Measurements from ENCODE around the gene DNAH8. TPM values are rescaled to one million over a fixed set of nuclear protein-coding genes. Genes with fewer than 3 reads are reported as not detected.
"Not testable (repeated sequence)": the region's sequence is repeated elsewhere in the genome, so short reads cannot be mapped to it uniquely, and the experiment has no call there.

Gene DNAH8
- total RNA-seq, 1 donor from 2014 or later, result 0.05 TPM

GRCh38 chr6:38865521-38866174 lies 150.5 kb downstream of the DNAH8 start:
- Mint-ChIP-seq H3K27ac (ENCODE audit: unreplicated experiment) (no peak overlapping the region), H3K9me3 (ENCODE audit: low read depth) (no peaks in the 10 kb centered on the region), H3K27me3 (ENCODE audit: low read depth) (peaks cover 13% of the 10 kb centered on the region), H3K36me3 (ENCODE audit: low read depth) (peaks cover 2% of the 10 kb centered on the region), H3K4me3 (ENCODE audit: unreplicated experiment) (no peak overlapping the region), H3K4me1 (ENCODE audit: low read depth) (no peaks in the 10 kb centered on the region)
- DNase-seq (ENCODE audit: low spot score), result no peak
- no peak for TF ChIP-seq CTCF (IDR thresholded peaks at IDR 0.05)

GRCh38 chr6:38867726-38868125 lies 152.6 kb downstream of the DNAH8 start:
- Mint-ChIP-seq H3K9me3 (ENCODE audit: low read depth) (no peaks in the 10 kb centered on the region), H3K36me3 (ENCODE audit: low read depth) (peaks cover 2% of the 10 kb centered on the region), H3K27me3 (ENCODE audit: low read depth) (peaks cover 21% of the 10 kb centered on the region), H3K4me1 (ENCODE audit: low read depth) (no peaks in the 10 kb centered on the region), H3K27ac (ENCODE audit: unreplicated experiment) (no peak overlapping the region), H3K4me3 (ENCODE audit: unreplicated experiment) (no peak overlapping the region)
- DNase-seq (ENCODE audit: low spot score), result no peak
- TF ChIP-seq CTCF (IDR thresholded peaks at IDR 0.05), result no peak

GRCh38 chr6:38871741-38872568 lies 156.8 kb downstream of the DNAH8 start:
- TF ChIP-seq CTCF (IDR thresholded peaks at IDR 0.05), result peak; percentile 94
- Mint-ChIP-seq H3K27ac (ENCODE audit: unreplicated experiment) (no peak overlapping the region), H3K27me3 (ENCODE audit: low read depth) (peaks cover 20% of the 10 kb centered on the region), H3K36me3 (ENCODE audit: low read depth) (no peaks in the 10 kb centered on the region), H3K4me1 (ENCODE audit: low read depth) (no peaks in the 10 kb centered on the region), H3K4me3 (ENCODE audit: unreplicated experiment) (no peak overlapping the region), H3K9me3 (ENCODE audit: low read depth) (no peaks in the 10 kb centered on the region)
- no peak for DNase-seq (ENCODE audit: low spot score)

- H3K4me3 Mint-ChIP-seq (ENCODE audit: unreplicated experiment), result no peak overlapping the region
- no peaks in the 10 kb centered on the region for H3K9me3 Mint-ChIP-seq (ENCODE audit: low read depth)
- H3K4me1 Mint-ChIP-seq (ENCODE audit: low read depth), result no peaks in the 10 kb centered on the region
- H3K36me3 Mint-ChIP-seq (ENCODE audit: low read depth), result peaks cover 2% of the 10 kb centered on the region
- no peak overlapping the region for H3K27ac Mint-ChIP-seq (ENCODE audit: unreplicated experiment)
- no peak for DNase-seq (ENCODE audit: low spot score)
- no peak for TF ChIP-seq CTCF (IDR thresholded peaks at IDR 0.05)
- H3K27me3 Mint-ChIP-seq (ENCODE audit: low read depth), result peaks cover 23% of the 10 kb centered on the region
Observed at GRCh38 chr6:38873001-38873400, 157.9 kb downstream of the DNAH8 start.

- H3K27me3 Mint-ChIP-seq (ENCODE audit: low read depth), result peaks cover 23% of the 10 kb centered on the region
- not testable (repeated sequence) for H3K9me3 Mint-ChIP-seq (ENCODE audit: low read depth); H3K27ac Mint-ChIP-seq (ENCODE audit: unreplicated experiment); DNase-seq (ENCODE audit: low spot score); H3K4me1 Mint-ChIP-seq (ENCODE audit: low read depth); H3K36me3 Mint-ChIP-seq (ENCODE audit: low read depth); H3K4me3 Mint-ChIP-seq (ENCODE audit: unreplicated experiment)
Observed at GRCh38 chr6:38873816-38874215, 158.7 kb downstream of the DNAH8 start.

Data from chondrocyte (in vitro differentiated cells).